Mesendoderm (in vitro differentiated cells): Measurements from ENCODE around the gene PRB4.

Experiments used
- DNase-seq: peaks from one replicate; pipeline ENCODE4 v3.0.0; 2013
- H2AK5ac ChIP-seq: 2 replicates; pipeline ENCODE4 v1.6.1; 2013; ENCODE audit warnings: low read length, inconsistent platforms
- H2BK120ac ChIP-seq: 2 replicates; pipeline ENCODE4 v1.6.1; 2013; ENCODE audit warnings: low read depth, mild to moderate bottlenecking, low read length, moderate library complexity, mixed read lengths
- H2BK15ac ChIP-seq: replicated peaks from 2 replicates; pipeline ENCODE4 v1.6.1; 2013; ENCODE audit warnings: low read depth, mild to moderate bottlenecking, moderate library complexity
- H2BK5ac ChIP-seq: 2 replicates; pipeline ENCODE4 v1.6.1; 2013; ENCODE audit warnings: low read length, inconsistent platforms
- H3K18ac ChIP-seq: 2 replicates; pipeline ENCODE4 v1.6.1; 2013; ENCODE audit warnings: mild to moderate bottlenecking, low read length, mixed read lengths
- H3K23ac ChIP-seq: one replicate; pipeline ENCODE4 v1.6.1; 2013; ENCODE audit warnings: low read length
- H3K27ac ChIP-seq: 2 replicates; pipeline ENCODE4 v1.5.1; 2013; ENCODE audit warnings: low read depth, mild to moderate bottlenecking, inconsistent platforms, low read length, moderate library complexity
- H3K27me3 ChIP-seq: 2 replicates; pipeline ENCODE4 v1.6.1; 2013; ENCODE audit warnings: low read length, control low read depth, mild to moderate bottlenecking, inconsistent platforms; ENCODE audit not compliant: insufficient read depth, poor library complexity
- H3K36me3 ChIP-seq: 2 replicates; pipeline ENCODE4 v1.6.1; 2013; ENCODE audit warnings: low read length, inconsistent platforms; ENCODE audit not compliant: control insufficient read depth, insufficient read depth
- H3K4ac ChIP-seq: one replicate; pipeline ENCODE4 v1.6.1; 2013; ENCODE audit warnings: low read depth, mild to moderate bottlenecking, low read length, moderate library complexity
- H3K4me1 ChIP-seq: 2 replicates; pipeline ENCODE4 v1.6.1; 2013; ENCODE audit warnings: low read depth, low read length, inconsistent platforms; ENCODE audit not compliant: control insufficient read depth
- H3K4me2 ChIP-seq: 2 replicates; pipeline ENCODE4 v1.6.1; 2013; ENCODE audit warnings: low read length
- H3K4me3 ChIP-seq: 2 replicates; pipeline ENCODE4 v1.5.1; 2013; ENCODE audit warnings: mild to moderate bottlenecking, low read length
- H3K56ac ChIP-seq: one replicate; pipeline ENCODE4 v1.6.1; 2013; ENCODE audit warnings: low read length
- H3K79me1 ChIP-seq: 2 replicates; pipeline ENCODE4 v1.6.1; 2013; ENCODE audit warnings: low read length, inconsistent platforms
- H3K79me2 ChIP-seq: 2 replicates; pipeline ENCODE4 v1.6.1; 2013; ENCODE audit warnings: mild to moderate bottlenecking, low read length; ENCODE audit not compliant: control insufficient read depth, insufficient read depth
- H3K9ac ChIP-seq: 2 replicates; pipeline ENCODE4 v1.6.1; 2013; ENCODE audit warnings: low read length, inconsistent platforms
- H4K5ac ChIP-seq: one replicate; pipeline ENCODE4 v1.6.1; 2013; ENCODE audit warnings: low read length
- H4K8ac ChIP-seq: one replicate; pipeline ENCODE4 v1.6.1; 2013; ENCODE audit warnings: low read depth, mild to moderate bottlenecking, control low read depth, low read length, moderate library complexity
- WGBS: extraction: QIAGEN DNeasy Blood & Tissue Kit; methylation state at CpG from one replicate; pipeline ENCODE4 v1.1.7; 2013; ENCODE audit warnings: low lambda C conversion rate, missing lambda C conversion rate; ENCODE audit not compliant: insufficient coverage; ENCODE audit errors: extremely low coverage; 5-methylcytosine and 5-hydroxymethylcytosine counted together

The PRB4 gene

DNA sequence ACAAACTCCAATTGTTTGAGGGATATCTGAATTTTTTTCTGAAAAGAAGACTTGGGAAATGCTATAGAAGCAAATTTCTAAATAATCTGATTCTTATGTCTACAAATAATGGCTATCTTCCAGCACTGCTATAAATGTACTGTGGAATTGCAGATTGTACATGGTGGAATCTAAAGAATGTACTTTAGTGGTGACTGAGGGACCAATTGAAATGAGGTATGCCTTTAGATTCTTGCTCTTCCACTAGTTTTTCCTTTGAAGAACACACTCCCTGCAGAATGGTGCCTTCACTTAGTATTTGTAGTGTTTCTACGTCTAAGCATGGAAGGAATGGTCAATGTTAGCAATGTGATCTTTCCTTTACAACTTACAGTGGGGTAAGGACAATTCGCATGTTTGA is 11.7 kb upstream of the PRB4 start:
- Histone ChIP-seq H2AK5ac (no peak overlapping the region), H3K18ac (no peak overlapping the region), H3K23ac (no peak overlapping the region), H3K9ac (no peak overlapping the region), H3K36me3 (no peaks in the 10 kb centered on the region), H3K56ac (no peak overlapping the region), H3K27ac (no peak overlapping the region), H3K4ac (no peak overlapping the region), H3K79me2 (no peaks in the 10 kb centered on the region), H3K4me3 (no peak overlapping the region), H2BK120ac (no peak overlapping the region), H4K5ac (no peak overlapping the region), H3K27me3 (no peaks in the 10 kb centered on the region), H3K4me1 (no peaks in the 10 kb centered on the region), H3K79me1 (no peaks in the 10 kb centered on the region), H4K8ac (no peak overlapping the region), H2BK15ac (no peak overlapping the region), H2BK5ac (no peak overlapping the region), H3K4me2 (no peak overlapping the region)
- no CpG with 5 or more reads among the region's 2 CpGs for WGBS
- no peak for DNase-seq

DNA sequence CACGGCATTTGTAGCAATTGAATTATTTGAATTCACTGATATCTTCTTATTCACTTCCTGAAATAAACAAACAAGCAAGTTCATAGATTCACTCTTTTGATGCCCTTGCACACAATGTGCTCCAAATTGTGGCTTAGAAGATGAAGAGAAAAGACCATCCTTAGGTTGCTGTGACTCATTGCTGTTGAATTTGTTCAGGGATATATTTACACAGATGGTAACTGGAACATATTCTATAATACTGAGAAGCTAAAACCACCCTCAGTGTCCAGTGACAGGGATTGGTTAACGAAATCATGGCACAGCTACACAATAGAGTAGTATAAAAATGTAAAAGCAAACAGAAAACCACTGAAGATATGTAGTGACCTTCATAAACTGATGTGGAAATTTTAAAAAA is 3.1 kb downstream of the PRB4 start:
- H3K56ac ChIP-seq, result no peak overlapping the region
- no peak overlapping the region for H2BK5ac ChIP-seq
- no peak overlapping the region for H4K8ac ChIP-seq
- no peak overlapping the region for H4K5ac ChIP-seq
- no CpG with 5 or more reads among the region's 2 CpGs for WGBS
- H3K79me1 ChIP-seq, result no peaks in the 10 kb centered on the region
- H3K4me1 ChIP-seq, result no peaks in the 10 kb centered on the region
- H3K4me3 ChIP-seq, result no peak overlapping the region
- H3K4me2 ChIP-seq, result no peak overlapping the region
- no peaks in the 10 kb centered on the region for H3K27me3 ChIP-seq
- H3K9ac ChIP-seq, result no peak overlapping the region
- no peak overlapping the region for H3K27ac ChIP-seq
- no peak overlapping the region for H3K23ac ChIP-seq
- no peaks in the 10 kb centered on the region for H3K36me3 ChIP-seq
- no peak for DNase-seq
- no peak overlapping the region for H2BK120ac ChIP-seq
- no peaks in the 10 kb centered on the region for H3K79me2 ChIP-seq
- no peak overlapping the region for H3K18ac ChIP-seq
- H2AK5ac ChIP-seq, result no peak overlapping the region
- no peak overlapping the region for H3K4ac ChIP-seq
- H2BK15ac ChIP-seq, result no peak overlapping the region

DNA sequence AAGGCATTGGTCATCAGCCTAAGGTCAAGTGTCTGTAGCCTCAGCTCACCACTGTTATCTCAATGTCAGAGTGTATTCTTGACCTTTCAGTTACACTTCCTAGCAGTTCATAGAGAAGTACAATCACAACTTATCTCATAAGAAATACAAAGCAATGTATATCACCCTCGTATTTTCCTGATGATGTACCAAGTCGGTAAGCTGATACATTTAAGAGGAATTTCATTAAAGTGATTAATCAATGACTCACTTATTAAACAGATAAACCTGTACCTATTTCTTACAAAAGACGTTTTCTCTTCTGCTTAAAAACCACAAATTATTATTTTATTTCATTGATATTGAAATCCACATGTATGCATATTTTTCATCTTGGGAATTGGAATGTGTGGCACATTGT is 36.8 kb downstream of the PRB4 start:
- H3K23ac ChIP-seq, result no peak overlapping the region
- no peaks in the 10 kb centered on the region for H3K79me1 ChIP-seq
- H3K27me3 ChIP-seq, result no peaks in the 10 kb centered on the region
- no peak overlapping the region for H2AK5ac ChIP-seq
- H3K56ac ChIP-seq, result no peak overlapping the region
- no peak overlapping the region for H3K27ac ChIP-seq
- H3K4ac ChIP-seq, result no peak overlapping the region
- no peak overlapping the region for H3K18ac ChIP-seq
- H3K79me2 ChIP-seq, result no peaks in the 10 kb centered on the region
- no peak overlapping the region for H4K8ac ChIP-seq
- no peak overlapping the region for H2BK120ac ChIP-seq
- H3K4me3 ChIP-seq, result no peak overlapping the region
- WGBS, result no CpG with 5 or more reads among the region's 3 CpGs
- H3K4me1 ChIP-seq, result no peaks in the 10 kb centered on the region
- no peaks in the 10 kb centered on the region for H3K36me3 ChIP-seq
- H4K5ac ChIP-seq, result no peak overlapping the region
- H2BK15ac ChIP-seq, result no peak overlapping the region
- no peak overlapping the region for H2BK5ac ChIP-seq
- no peak for DNase-seq
- no peak overlapping the region for H3K4me2 ChIP-seq
- H3K9ac ChIP-seq, result no peak overlapping the region

DNA sequence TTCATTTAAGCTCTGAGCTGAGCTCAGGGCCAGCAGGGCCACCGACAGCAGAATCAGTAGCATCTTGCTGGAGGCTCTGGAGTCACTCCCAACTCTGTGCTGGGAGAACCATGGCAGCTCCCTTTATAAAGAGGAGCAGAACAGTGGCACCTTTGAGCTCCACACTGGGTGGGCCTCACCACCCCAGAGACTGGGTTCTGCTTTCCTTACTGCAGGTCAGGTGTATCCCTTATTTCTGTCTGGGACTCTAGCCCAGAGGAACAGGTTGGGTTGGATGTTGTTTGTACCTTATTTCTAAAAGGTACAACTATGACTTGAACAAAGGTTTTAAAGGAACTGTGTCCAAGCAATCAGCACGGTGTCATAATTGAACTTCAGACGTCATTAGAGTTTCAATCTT is 40.6 kb downstream of the PRB4 start, which contains the start of gene PRB3:
TSS of gene PRB3 (minus strand) at position 101 of the 400 bp plus-strand sequence. CDS start at position 63, 38 bp downstream.
- H3K27me3 ChIP-seq, result no peaks in the 10 kb centered on the region
- H3K4me1 ChIP-seq, result no peaks in the 10 kb centered on the region
- H3K56ac ChIP-seq, result no peak within 1 kb of the TSS
- H3K4me3 ChIP-seq, result no peak within 1 kb of the TSS
- no peak within 1 kb of the TSS for H2BK15ac ChIP-seq
- no peaks in the 10 kb centered on the region for H3K36me3 ChIP-seq
- no peak for DNase-seq
- no peak within 1 kb of the TSS for H3K4me2 ChIP-seq
- no peak within 1 kb of the TSS for H3K27ac ChIP-seq
- H4K8ac ChIP-seq, result no peak within 1 kb of the TSS
- no peak within 1 kb of the TSS for H3K18ac ChIP-seq
- H3K4ac ChIP-seq, result no peak within 1 kb of the TSS
- no peaks in the 10 kb centered on the region for H3K79me2 ChIP-seq
- H2AK5ac ChIP-seq, result no peak within 1 kb of the TSS
- H2BK120ac ChIP-seq, result no peak within 1 kb of the TSS
- no peak within 1 kb of the TSS for H2BK5ac ChIP-seq
- H3K9ac ChIP-seq, result no peak within 1 kb of the TSS
- H4K5ac ChIP-seq, result no peak within 1 kb of the TSS
- H3K79me1 ChIP-seq, result no peaks in the 10 kb centered on the region
- WGBS, result no CpG with 5 or more reads among the region's 3 CpGs
- no peak within 1 kb of the TSS for H3K23ac ChIP-seq

DNA sequence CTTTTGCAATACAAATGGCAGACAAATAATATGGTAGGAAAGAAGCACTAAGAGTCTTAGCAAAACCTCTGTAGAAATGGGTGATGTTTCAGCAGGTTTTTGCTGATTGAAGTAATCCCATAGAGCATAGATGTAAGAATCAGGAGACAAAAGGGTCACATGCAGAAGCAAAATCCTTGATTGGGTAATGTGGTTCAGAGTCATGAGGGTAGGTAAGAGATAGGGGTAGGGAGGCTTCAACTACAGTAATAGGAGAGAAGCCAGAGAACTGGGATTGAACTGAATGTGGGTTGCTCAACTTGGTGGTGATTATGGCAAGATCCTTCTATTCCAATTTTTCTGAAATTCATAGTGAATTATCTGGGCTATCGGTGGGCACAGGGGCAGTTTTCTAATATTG is 45.7 kb downstream of the PRB4 start:
- Histone ChIP-seq H2AK5ac (no peak overlapping the region), H3K79me2 (no peaks in the 10 kb centered on the region), H3K9ac (no peak overlapping the region), H4K5ac (no peak overlapping the region), H2BK120ac (no peak overlapping the region), H3K4me2 (no peak overlapping the region), H3K4me1 (no peaks in the 10 kb centered on the region), H2BK15ac (no peak overlapping the region), H3K56ac (no peak overlapping the region), H3K18ac (no peak overlapping the region), H3K23ac (no peak overlapping the region), H3K79me1 (no peaks in the 10 kb centered on the region), H2BK5ac (no peak overlapping the region), H4K8ac (no peak overlapping the region), H3K4ac (no peak overlapping the region), H3K36me3 (no peaks in the 10 kb centered on the region), H3K4me3 (no peak overlapping the region), H3K27me3 (no peaks in the 10 kb centered on the region), H3K27ac (no peak overlapping the region)
- WGBS, result no CpG with 5 or more reads among the region's 1 CpG
- DNase-seq, result no peak
